HG03354 (cell line): ENCODE data around the gene KATNB1.
A peak's percentile ranks its signal among the peaks of the same experiment; 100 is the strongest.
"Not testable (repeated sequence)": the region's sequence is repeated elsewhere in the genome, so short reads cannot be mapped to it uniquely, and the experiment has no call there.

Experiments
- ATAC-seq: cut with Tn5 transposase; IDR thresholded peaks from one replicate; pipeline ENCODE4 v1.9.1; 2021; ENCODE audit warnings: mild to moderate bottlenecking; ENCODE audit not compliant: unreplicated experiment, poor library complexity, severe bottlenecking

KATNB1 gene

GRCh38 chr16:57722651-57723050 is 12.9 kb upstream of the KATNB1 start:
- no peak for ATAC-seq

GRCh38 chr16:57723170-57723569 is 12.4 kb upstream of the KATNB1 start:
- ATAC-seq: no peak

GRCh38 chr16:57724531-57724930 is 11.0 kb upstream of the KATNB1 start:
- ATAC-seq: no peak

- ATAC-seq: no peak
These were observed 10.4 kb upstream of the KATNB1 start for GRCh38 chr16:57725151-57725550.

GRCh38 chr16:57725554-57725953 is 10.0 kb upstream of the KATNB1 start:
- ATAC-seq: no peak

- ATAC-seq: no peak
These were observed 9.6 kb upstream of the KATNB1 start for GRCh38 chr16:57725976-57726375.

GRCh38 chr16:57726433-57726947 is 9.1 kb upstream of the KATNB1 start:
- ATAC-seq: no peak

GRCh38 chr16:57727610-57728009 is 8.0 kb upstream of the KATNB1 start:
- no peak for ATAC-seq

- no peak for ATAC-seq
These were observed 7.0 kb upstream of the KATNB1 start for GRCh38 chr16:57728336-57729181.

- no peak for ATAC-seq
These were observed 6.4 kb upstream of the KATNB1 start for GRCh38 chr16:57729182-57729484.

- ATAC-seq: not testable (repeated sequence)
These were observed 5.7 kb upstream of the KATNB1 start for GRCh38 chr16:57729852-57730251.

- no peak for ATAC-seq
These were observed 4.5 kb upstream of the KATNB1 start for GRCh38 chr16:57730771-57731730.

GRCh38 chr16:57732037-57732436 is 3.5 kb upstream of the KATNB1 start:
- no peak for ATAC-seq

- ATAC-seq: no peak
These were observed 2.9 kb upstream of the KATNB1 start for GRCh38 chr16:57732714-57733113.

- ATAC-seq: peak; percentile 0
These were observed 1.2 kb upstream of the KATNB1 start for GRCh38 chr16:57734308-57734924.

GRCh38 chr16:57734925-57735754 is 430 bp upstream of the KATNB1 start:
- ATAC-seq: peak; percentile 91

GRCh38 chr16:57736419-57737351 is 1.1 kb downstream of the KATNB1 start:
- ATAC-seq: no peak

- no peak for ATAC-seq
These were observed 3.3 kb downstream of the KATNB1 start for GRCh38 chr16:57738844-57739243.
